ENCODE results near the gene FRMPD4.

Gene FRMPD4

GRCh38 chrX:12767856-12768255, 629.6 kb downstream of the FRMPD4 start:
- no peak for DNase-seq (ENCODE audit: low spot score)

- DNase-seq (ENCODE audit: low spot score) = no peak
Observed at GRCh38 chrX:12768491-12768890, 630.2 kb downstream of the FRMPD4 start.

GRCh38 chrX:12770440-12770839, 632.2 kb downstream of the FRMPD4 start:
- peak; percentile 16 for DNase-seq (ENCODE audit: low spot score)

DNA sequence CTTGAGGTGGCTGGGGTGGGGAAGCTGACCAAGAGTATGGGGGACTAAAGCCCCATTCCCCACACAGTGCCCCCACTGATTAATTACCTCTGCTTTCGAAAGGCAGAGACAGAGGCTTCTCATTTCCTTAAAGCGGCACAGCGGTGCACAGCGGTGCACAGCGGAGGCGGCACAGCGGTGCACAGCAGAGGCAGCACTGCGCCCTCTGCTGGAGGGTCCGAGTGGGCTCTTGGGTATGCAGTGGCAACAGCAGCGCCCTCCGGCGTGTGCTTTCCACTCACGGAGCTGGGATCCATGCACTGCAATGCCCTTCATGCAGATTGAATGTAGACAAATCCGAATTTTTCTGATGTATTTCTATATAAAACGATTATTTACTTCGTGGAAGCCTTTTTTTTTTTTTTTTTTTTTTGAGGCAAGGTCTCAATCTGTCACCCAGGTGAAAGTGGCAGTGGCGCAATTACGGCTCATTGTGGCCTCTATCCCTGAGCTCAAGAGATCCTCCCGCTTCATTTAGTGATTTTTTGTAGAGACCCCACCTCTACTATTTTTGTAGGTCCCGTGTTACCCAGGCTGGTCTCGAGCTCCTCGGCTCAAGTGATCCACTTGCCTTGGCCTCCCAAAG, 633.3 kb downstream of the FRMPD4 start:
- peak; percentile 14 for DNase-seq (ENCODE audit: low spot score)
